HG02938 (cell line): Measurements from ENCODE around the gene TBC1D9.

Source experiments
- ATAC-seq: cut with Tn5 transposase; IDR thresholded peaks from one replicate; pipeline ENCODE4 v1.9.1; 2021; ENCODE audit warnings: mild to moderate bottlenecking, moderate library complexity; ENCODE audit not compliant: unreplicated experiment

Gene TBC1D9

DNA sequence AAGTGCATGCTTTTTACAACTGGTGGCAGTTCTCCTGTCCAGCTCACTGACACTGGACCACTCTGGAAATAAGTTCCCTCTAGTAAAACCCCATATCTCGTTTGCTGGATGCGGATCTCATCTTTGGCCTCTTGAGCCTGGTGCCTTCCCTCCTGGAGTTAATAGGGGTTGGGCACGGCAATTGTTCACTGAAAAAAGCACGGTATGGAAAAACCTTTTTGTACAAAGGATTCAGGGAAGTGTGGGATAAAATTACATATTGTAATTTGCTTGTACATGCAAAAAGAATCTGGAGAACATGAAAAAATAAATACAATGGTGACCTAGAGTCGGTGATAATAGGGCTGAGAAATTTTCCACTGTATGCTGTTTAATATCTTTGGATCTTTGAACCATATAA, 30.6 kb downstream of the TBC1D9 start:
- no peak for ATAC-seq

DNA sequence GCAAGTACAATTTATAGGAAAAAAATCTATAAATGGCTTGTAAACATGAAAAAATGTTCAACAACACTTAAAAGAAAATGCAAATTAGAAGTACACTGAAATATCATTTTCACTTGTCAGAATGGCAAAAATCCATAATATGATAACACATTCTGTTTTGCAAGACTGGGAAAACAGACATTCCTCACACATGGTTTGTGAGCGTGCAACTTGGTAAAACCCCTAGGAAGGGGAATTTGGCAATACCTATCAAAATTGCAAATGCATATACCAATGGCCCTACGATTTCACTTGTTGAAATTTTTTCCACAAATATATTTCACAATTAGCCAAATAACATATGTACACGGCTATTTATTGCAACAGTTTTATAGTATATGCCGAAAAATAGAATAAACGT, 31.4 kb downstream of the TBC1D9 start:
- ATAC-seq: no peak

DNA sequence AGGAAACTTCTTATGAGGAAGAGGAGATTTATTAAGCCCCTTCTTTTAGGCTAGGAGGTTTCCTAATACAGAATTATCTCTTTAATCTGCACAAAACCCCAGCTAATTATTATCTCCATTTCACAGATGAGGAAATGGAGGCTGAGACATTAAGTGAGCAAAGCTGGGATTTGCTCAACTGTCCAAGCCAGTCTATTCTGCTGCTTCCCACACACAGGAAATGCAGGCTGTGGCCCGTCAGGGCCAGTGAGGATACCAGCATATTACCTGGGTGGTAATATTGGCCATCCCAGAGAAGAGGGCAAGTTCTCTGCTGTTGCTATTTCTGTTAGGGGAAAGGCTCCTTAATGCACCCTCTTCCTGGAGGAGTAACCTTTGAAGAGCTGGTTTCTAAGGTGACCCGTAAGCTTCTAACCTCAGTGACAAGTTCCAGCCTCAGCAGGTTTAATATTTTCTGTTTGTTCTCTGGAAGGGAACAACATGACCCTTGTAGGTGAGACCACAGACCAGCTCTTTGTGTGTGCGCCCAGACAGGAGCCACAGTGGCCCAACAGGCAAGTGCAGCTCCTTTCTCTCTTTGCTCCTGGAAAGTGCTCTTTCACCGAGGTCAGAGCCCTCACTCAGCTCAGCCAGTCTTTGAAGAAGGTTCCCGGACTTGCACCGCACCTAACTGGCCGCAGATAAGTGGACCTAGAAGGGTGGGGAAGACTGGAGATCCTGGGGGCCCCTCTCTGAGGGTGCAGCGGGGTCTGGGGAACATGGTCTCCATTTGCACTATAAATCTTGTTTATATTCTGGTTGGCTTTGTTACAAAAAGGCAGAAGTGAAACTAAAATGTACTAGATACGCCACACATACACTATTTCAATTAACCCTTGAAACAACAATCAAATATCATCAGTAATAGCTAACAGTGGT, 35.5 kb downstream of the TBC1D9 start:
- peak; percentile 62 for ATAC-seq

- no peak for ATAC-seq
These were observed 36.5 kb downstream of the TBC1D9 start for GRCh38 chr4:140719686-140720085.

DNA sequence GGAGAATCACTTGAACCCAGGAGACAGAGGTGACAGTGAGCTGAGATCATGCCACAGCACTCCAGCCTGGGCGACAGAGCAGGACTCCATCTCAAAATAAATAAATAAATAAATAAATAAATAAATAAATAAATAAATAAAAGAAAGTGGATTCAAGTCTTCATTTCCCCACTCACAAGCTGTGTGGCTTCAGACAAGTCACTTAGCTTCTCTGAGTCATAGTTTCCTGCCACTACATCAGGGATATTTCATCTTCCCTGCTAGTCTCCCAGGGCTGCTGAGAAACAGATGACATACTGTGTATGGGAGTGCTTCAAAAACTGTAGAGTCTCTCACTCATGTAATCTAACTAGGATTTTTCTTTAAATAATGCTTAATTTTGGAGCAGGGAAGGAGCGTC, 37.2 kb downstream of the TBC1D9 start:
- no peak for ATAC-seq

GRCh38 chr4:140718241-140718952, 37.8 kb downstream of the TBC1D9 start:
- ATAC-seq: no peak

- no peak for ATAC-seq
These were observed 38.9 kb downstream of the TBC1D9 start for GRCh38 chr4:140717313-140717712.

- no peak for ATAC-seq
These were observed 41.1 kb downstream of the TBC1D9 start for GRCh38 chr4:140715119-140715518.

DNA sequence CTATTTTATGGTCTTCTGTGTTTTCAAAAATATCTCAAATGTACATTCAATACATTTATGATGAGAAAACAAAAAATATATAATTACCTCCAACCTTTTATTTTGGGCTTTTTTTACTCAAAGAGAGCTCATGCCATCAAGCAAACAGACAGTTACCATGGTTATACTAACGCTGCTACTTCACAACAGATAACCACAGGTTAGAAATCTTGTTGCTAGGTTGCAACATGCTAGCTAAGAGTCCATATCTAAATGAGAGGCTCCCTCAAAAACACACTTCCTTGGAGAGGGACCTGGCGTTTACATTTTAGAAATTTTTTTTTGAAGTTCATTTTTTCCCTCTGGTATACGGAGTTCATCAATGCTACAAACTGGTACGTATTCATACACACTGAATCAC, 44.3 kb downstream of the TBC1D9 start:
- ATAC-seq: no peak

DNA sequence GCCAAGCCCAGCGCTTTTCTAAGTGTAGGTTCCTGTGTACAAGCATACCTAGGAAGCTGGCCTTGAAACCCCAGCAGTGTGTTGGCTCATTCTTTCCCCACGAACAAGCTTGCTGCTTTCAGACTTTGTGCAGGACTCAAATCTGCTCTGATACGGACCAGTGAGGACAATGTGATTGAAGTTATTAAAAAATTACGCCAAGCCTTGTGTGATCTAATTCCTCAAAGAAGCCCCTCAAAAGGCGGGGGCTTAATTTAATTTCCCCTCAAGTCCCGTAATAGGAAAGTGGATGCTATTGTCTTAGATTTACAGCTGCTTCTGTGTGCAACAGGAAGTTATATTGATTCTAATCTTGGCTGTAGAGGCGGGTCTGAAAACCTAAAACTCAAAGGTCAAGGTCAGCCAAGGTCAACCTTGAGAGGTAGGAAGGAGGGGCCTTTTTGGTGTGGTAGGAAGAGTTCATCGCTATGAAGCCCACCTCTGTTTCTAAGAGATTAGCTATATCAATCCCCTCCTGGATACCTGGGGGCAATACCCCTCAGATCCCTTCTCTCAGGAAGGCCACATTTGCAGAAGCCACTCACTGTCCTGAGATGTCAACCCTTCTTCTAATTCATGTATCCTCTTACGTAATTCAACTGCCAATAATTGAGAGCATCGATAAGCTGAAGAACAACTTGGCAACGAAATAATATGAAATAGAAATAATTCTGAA, 45.1 kb downstream of the TBC1D9 start:
- no peak for ATAC-seq

DNA sequence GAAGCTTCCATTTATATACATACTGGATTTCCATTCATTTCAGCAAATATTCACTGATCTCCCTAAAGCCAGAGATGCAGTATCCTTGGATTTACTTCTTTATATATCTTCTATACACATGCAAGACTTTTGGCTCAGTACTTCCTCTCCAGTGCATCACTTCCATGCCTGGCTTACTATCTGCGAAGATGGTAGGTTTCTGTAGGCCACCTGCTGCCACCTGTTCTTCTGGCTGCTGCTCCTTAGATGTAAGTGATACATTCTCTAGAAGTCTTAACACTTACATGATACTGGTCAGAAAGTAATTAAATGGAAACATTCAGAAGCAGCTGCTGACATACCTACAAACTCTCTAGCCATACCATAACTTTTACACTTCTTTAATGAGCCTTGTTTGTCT, 48.9 kb downstream of the TBC1D9 start:
- ATAC-seq: no peak

DNA sequence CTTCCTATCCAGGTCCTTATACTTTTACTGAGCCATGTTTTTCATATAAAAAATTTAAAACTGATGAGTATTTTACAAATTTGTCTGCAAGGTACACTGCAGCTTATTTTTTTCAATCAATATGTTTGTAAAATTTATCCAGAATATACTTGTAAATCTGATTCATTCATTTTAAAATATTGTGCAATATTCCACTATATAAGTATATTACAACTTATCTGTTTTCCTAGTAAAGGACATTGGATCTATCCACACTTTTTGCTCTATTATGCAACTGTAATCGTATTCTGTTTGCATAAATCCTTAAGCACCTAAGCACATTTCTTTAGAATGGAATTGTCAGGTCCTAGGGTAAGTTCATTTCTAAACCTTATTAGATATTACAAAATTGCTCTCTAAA, 49.5 kb downstream of the TBC1D9 start:
- ATAC-seq: no peak

- no peak for ATAC-seq
These were observed 49.9 kb downstream of the TBC1D9 start for GRCh38 chr4:140706276-140706625.

- no peak for ATAC-seq
These were observed 50.4 kb downstream of the TBC1D9 start for GRCh38 chr4:140705625-140706275.

DNA sequence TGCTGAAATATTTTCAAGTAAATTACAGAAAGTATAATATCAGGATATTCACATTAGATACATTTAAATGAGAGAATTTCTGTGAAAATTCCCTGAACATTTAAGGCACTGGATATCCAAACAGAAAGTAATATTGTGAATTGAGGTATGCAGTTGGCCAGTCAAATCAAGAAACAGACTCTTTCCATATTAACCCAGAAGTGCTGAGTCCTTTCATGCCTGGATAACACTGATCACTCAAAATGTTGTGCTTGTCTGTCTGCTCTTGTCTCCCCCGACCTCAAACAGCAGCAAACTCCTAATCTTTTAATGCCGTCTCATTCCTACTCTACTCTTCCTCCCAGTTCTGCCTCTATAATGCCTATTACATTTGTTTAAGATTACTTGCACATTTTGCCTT, 51.2 kb downstream of the TBC1D9 start:
- ATAC-seq: no peak

DNA sequence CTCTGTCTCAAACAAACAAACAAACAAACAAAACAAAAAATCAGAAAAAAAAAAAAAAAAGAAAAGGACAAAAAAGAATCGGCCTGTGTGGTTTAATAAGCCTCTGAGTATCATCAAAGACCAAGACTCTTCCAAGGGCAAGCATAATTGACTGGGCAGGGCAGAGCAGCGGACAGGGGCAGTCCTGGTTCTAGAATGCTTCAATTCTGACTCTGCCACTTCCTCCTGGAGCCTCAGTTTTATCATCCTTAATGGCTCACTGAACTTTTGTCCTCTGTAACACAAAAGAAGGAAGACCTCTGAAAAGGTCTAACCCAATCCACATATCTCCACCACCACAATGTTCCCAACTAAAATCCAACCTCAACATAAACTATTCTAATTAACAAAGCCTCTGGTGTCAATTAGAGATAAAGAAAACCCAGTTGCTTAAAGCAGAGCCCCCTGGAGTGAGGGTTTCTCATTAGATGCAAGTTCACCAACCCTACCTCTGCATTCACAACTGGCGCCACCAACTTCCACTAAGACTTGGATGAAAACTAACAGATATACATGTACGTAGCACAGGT, 51.7 kb downstream of the TBC1D9 start:
- ATAC-seq: no peak

- no peak for ATAC-seq
These were observed 52.7 kb downstream of the TBC1D9 start for GRCh38 chr4:140703463-140703862.

- no peak for ATAC-seq
These were observed 54.0 kb downstream of the TBC1D9 start for GRCh38 chr4:140702096-140702757.

DNA sequence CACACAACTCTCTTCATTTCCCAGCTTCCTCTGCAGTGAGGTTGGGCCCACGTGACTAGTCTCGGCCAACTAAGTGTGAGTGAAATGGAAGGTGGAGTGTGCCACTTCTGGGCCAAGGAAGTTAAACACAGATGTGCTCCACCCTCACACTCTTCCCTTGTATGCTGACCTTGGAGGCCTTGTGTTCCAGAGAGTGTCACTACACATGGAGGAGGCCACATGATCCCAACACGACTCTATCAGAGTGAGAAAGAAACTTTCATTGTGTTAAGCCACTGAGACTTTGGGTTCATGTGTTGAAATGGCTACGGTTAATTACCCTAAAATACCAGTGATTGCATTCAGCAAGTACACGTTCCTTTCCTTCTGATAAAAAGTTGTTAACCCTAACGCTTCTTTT, 55.1 kb downstream of the TBC1D9 start:
- ATAC-seq: no peak
